Retinal pigment epithelial cell (primary cell): ENCODE measurements around the gene USH1G.

Experiments used
- DNase-seq: peaks from one replicate; pipeline ENCODE4 v3.0.0-alpha.2; 2010; ENCODE audit warnings: low read depth
- H3K4me3 ChIP-seq: 2 replicates; pipeline ENCODE4 v1.5.1; 2011; ENCODE audit warnings: mild to moderate bottlenecking, low read length, control low read depth, moderate library complexity
- CTCF ChIP-seq: conservative IDR thresholded peaks from 2 replicates; pipeline ENCODE4 v1.5.1; 2011; ENCODE audit warnings: low read depth, low read length, control low read depth, inconsistent platforms

USH1G gene

GRCh38 chr17:74925242-74925641, 2.2 kb upstream of the USH1G start:
- no peak overlapping the region for H3K4me3 ChIP-seq
- no peak for DNase-seq
- no peak for TF ChIP-seq CTCF

GRCh38 chr17:74924250-74924948, 1.3 kb upstream of the USH1G start, which contains the start of gene OTOP2:
TSS of gene OTOP2 (plus strand) at chr17:74924273. CDS start at chr17:74924633, 360 bp downstream.
- TF ChIP-seq CTCF: no peak
- DNase-seq: no peak

GRCh38 chr17:74923538-74924249, 639 bp upstream of the USH1G start:
- no peak for DNase-seq
- no peak overlapping the region for H3K4me3 ChIP-seq
- peak; percentile 70 for TF ChIP-seq CTCF

More at GRCh38 chr17:74924250-74924948, 1.3 kb upstream of the USH1G start, which contains the start of gene OTOP2:
- peak within 1 kb of the TSS; percentile 22 for H3K4me3 ChIP-seq

GRCh38 chr17:74922172-74922571, 883 bp downstream of the USH1G start:
- no peak for TF ChIP-seq CTCF
- no peak for DNase-seq
- no peak overlapping the region for H3K4me3 ChIP-seq

GRCh38 chr17:74921769-74922168, 1.3 kb downstream of the USH1G start:
- DNase-seq: no peak
- TF ChIP-seq CTCF: no peak
- no peak overlapping the region for H3K4me3 ChIP-seq

- H3K4me3 ChIP-seq: no peak overlapping the region
- no peak for DNase-seq
- TF ChIP-seq CTCF: no peak
Observed at GRCh38 chr17:74921026-74921681, 1.9 kb downstream of the USH1G start.
